Measurements from ENCODE around the gene APMAP.
"Not testable (repeated sequence)": the region's sequence is repeated elsewhere in the genome, so short reads cannot be mapped to it uniquely, and the experiment has no call there.

Gene APMAP

DNA sequence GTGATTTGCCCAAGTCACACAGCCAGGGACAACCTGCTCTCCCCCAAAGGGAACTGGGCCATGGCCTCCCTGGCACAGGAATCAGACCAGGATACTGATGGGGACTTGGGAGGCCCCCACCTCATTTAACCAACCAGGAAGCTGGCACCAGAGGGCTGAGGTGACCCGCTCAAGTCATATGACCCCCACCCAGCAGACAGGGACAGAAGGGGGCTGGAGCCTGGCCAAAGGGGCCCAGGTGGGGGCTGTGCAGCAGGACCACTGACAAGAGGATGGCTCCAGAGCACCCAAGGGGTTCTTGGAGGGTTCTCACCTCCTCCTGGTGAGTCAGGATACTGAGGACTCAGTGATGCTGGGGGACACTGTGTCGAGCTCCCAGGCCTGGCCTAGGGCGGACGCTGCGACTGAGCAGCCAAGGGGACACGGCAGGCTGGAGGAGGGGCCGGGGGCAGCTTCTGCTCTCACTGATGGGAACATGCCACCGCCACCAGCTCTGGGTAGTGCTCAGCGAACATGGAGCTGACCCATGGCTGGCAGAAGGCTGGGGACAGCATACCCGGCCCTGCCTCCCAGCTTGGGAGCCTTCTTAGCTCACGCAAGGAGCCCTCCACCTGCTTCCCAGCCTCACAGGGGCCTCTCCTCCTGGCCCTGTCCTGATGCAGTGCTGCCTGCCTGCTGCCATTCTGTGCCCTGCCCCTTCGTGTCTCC, 42.3 kb downstream of the APMAP start:
- DNase-seq, result no peak

DNA sequence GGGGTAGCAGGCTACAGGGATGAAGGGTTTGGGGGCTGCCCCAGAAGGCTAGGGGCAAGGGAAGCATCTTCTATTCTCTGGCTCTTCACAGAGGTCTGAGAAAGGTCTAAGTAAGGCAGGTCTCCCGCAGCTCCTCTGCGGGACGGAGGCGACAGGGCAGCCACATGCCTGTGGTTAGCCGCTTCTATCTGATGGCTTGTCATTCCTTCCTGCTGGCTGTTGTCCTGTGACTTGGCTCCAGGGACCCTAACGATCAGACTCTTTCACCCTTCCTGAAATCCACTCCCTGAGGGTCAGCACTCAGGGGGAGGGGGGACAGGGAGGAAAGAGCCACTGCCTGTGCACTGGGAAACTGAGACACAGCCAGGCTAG, 42.8 kb downstream of the APMAP start:
- DNase-seq, result no peak

DNA sequence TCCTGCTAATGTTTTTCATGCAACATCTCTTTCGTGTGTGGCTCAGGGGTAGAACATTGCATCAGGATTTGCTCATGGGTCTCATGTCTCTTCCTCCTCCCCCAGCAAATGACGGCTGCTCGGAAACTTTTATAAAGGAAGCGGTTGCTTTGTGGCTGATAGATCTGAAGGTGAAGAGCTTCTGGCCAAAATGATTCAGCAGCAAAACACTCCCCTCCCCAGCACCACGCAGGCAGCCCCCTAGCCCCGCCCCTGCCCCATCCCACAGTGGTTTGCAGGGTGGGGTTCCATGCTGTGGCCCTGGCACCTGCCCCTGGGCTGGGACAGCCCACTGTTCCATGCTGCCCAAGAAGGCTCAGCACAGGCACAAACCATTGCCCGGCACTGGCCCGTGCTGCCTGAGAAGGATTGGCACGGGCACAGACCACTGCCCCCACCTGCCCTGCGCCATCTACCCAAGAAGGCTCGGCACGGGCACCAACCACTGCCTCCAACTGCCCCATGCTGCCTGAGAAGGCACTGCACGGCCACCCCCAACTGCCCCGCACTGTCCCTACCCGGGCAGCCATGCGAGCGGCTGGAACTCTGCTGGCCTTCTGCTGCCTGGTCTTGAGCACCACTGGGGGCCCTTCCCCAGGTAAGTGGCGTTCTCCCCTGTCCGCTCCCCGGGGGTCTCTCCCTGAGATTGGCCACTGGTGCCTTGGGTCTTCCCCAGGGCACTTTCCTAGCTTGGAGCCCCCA, 43.4 kb downstream of the APMAP start, which contains the start of gene CST7:
Gene CST7, plus strand, starts transcription at position 331 of the 741 bp plus-strand sequence. Its CDS starts 237 bp downstream, at position 568.
- peak; percentile 84 to 86 for DNase-seq

DNA sequence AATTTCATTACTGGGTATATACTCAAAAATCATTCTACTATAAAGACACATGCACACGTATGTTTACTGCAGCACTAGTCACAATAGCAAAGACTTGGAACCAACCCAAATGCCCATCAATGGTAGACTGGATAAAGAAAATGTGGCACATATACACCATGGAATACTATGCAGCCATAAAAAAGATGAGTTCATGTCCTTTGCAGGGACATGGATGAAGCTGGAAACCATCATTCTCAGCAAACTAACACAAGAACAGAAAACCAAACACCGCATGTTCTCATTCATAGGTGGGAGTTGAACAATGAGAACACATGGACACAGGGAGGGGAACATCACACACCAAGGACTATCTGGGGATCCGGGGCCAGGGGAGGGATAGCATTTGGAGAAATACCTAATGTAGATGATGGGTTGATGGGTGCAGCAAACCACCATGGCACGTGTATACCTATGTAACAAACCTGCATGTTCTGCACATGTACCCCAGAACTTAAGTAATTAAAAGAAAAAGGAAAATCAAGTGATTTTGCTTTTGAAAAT, 44.1 kb downstream of the APMAP start:
- not testable (repeated sequence) for DNase-seq

DNA sequence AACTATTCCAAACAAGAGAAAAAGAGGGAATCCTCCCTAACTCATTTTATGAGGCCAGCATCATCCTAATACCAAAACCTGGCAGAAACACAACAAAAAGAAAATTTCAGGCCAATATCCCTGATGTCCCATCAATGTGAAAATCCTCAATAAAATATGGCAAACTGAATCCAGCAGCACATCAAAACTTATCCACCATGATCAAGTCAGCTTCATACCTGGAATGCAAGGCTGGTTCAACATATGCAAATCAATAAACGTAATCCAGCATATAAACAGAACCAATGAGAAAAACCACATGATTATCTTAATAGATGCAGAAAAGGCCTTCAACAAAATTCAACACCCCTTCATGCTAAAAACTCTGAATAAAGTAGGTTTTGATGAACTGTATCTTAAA, 46.2 kb downstream of the APMAP start:
- DNase-seq, result not testable (repeated sequence)

DNA sequence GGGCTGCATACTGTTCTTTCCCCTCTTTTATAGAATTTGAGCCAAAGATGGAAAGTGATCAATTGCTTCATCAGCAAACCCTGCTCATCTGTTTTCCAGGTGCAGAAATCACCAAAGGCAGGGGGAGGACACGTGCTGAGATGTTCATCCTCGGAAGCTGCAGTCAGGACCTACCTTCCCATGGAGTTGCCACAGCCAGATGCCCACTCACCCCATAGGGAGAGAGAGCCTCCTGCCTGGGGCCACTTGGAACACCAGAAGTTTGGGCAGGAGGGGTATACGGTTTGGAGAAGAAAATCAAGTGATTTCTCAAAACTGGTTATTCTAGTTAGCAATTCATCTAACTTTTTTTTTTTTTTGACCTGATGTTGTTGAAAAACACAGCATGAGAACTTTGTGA, 48.8 kb downstream of the APMAP start:
- no peak for DNase-seq

DNA sequence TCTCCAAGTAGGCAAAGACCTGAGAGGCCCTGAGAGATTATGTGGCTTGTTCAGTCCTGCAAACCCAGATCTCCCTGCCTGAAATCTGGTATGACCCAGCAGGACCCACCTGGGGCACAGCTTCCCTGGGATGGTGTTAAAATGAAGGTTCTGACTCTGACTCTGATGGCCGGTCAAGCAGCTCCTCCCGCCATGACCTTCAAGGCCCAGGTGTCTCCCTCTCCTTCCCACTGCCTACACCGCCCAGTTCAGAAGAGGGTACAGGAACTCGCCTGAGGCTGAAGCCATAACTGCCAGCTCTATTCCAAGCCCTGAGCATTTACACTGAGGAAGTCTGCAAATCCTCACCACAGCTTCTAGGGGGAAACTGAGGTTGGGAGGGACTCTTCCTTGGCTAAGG, 49.4 kb downstream of the APMAP start:
- DNase-seq, result no peak

DNA sequence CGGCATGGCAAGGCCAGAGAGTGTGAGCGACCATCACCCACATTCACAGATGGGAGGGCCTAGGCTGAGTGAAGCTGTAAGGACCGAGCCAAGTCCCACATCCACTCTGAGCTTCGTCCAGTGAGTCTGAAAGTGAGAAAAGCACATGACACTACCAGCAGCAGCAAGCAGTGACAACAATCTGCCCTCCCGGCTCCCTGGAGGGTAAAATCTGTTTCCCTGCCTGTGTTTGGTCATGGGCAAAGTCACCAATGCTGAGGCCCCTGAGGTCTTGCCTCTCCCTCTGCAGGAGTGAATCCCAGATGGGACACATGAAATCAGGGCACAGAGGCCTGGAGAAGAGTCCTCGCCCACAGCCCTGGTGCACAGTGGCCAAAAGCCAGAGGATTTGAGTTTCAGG, 49.9 kb downstream of the APMAP start:
- no peak for DNase-seq

DNA sequence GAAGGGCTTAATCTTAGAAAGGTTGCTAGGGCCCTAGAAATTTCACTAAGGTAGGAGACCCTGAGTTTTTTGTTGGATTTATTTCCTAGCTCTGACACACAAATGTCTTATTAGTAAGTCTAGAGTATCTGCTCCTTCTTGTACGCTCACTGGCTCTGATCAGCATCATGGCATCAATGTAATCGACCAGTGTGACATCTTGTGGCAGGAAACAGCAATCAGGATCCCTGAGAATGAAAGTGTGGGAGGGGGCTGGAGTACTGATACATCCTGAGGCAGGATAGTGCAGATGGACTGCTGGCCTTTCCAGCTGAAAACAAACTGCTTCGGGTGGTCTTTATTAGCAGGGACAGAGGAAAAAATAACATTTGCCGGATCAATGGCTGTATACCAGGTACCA, 53.5 kb downstream of the APMAP start:
- DNase-seq, result no peak

DNA sequence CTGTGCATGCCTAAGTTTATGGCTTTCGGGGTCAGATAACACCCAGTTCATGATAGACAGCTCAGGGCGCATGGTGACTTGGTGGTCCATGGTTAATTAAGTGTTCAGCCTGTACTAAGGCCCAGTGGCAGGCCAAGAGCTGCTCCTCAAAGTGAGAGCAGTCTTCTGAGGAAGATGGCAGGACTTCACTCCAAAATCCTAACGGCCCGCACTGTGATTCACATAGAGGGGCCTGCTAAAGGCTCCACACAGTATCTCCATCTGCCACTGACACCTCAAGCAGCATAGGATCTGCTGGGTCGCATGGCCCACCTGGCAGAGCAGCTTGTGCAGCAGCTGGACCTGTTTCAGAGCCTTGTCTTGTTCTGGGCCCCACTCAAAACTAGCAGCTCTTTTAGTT, 54.1 kb downstream of the APMAP start:
- no peak for DNase-seq

DNA sequence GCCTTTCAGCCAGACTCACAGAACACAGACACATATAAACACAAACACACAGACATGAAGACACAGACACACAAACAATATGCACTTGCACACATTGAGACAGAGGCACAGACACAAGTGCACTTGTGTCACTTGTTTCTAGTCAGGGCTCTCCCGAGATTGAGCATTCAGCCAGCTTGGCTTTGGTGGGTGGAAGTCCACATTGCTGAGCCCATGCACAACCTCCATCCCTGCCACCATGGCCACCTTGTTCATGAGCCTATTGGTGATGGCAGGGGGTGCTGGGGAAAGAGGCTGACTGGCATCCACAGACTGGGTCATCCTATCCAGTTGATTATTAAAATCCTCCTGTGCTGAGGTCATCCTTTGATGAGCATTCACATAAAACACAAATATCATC, 55.0 kb downstream of the APMAP start:
- DNase-seq, result no peak

DNA sequence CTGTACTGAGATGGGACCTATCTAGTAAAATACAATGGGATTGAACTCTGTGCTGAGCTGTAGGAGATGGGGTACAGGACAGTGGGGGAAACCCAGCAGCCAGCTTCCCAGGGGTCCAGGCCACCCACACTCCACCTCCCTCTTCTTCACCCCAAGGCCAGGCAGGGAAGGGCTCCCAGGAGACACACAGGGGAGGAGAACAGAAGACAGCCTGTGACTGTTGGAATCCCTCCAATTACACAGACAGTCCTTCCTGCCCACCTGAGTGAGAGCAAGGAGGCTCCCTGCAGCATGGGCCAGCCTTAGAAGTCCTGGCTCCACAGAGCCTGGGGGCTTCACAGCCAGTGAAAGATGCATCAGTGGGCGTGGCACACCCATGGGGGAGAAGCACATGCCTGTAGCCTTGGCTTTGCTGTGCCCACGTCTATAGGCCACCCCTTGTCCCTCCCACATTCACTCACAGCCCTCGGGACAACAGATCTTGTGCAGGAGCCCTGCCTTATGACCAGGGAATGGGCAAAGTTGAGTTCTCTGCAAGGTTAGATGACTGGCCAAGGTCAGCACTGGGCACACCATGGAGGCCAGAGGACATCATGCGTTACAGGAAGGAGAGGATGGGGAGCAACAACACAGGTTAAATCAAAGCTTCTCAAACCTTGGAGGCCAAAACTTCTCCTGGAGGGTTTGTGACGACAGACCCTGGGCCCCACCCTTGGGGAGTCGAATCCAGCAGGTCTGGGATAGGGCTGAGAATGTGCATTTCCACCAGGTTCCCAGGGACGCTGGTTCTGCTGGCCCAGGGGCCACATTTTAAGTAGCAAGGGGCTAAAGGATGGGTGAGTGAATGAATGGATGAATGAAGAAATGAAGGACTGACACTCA, 55.8 kb downstream of the APMAP start:
- DNase-seq, result no peak

DNA sequence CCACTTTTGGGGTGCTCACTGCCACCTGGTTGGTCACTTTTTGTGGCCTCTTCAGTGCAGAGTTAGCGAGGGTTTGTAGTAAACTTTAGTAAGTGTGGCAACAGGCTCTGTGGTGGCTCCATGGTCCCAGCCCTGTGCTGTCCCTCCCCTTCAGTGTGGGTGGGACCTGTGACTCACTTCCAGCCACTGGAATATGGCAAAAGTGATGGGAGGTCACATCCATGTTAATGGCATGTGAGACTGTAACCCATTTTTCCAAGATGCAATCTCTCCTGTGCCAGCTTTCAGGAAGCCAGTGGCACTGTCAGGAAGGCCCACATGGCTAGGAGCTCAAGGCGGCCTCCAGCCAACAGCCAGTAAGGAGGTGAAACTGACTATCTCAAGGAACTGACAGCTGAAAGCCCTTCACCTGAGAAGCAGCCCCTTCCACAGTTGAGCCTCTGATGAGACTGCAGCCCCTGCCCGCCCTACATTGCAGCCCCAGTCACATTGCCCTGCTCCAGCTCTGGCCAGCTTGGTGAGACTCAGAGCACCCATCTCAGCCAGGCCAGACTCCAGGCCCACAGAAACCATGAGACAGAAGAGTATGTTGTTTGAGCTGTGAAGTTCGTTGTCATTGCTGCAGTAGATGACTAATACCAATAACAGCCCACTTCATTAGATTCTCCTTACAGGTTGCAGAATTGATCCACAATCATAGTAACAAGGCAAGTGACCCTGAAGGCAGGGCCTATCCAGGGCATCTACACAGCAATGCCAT, 56.6 kb downstream of the APMAP start:
- DNase-seq, result no peak

DNA sequence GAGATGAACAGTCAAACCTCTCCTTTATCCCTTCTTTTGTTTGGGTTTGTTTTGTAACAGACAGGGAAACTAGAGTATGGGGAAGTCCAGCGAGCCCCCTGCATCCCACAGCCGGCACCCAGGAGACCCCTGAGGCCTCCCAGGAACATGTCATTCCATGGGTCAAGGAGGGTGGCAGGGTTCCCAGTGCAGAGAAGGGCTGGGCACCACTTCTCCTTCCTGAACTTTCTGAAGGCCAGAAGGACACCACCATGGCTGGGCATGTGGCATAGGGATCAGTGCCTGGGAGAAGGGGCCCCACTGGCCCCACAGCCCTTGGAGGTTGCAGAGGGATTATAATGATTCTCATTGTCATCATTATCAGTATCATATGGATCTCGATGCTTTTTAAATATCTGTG, 57.4 kb downstream of the APMAP start:
- no peak for DNase-seq

DNA sequence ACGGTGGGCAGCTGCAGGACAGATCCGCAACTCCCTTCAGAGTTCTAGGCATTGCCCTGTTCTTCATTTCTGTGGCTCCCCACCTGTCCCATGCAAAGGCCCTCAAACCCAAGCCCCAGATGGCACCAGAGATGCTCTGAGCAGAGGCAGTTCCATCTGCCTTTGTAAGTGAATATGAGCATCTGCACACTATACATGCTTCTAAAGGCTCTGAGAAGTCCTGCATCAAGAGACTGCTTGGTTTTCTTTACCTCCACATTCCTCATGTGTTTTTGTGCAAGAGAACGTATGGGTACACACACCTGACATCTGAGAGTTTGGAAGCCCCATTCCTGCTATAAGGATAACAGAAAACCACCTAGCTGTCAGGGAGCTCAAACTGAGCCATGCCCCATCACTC, 57.8 kb downstream of the APMAP start:
- DNase-seq, result no peak

DNA sequence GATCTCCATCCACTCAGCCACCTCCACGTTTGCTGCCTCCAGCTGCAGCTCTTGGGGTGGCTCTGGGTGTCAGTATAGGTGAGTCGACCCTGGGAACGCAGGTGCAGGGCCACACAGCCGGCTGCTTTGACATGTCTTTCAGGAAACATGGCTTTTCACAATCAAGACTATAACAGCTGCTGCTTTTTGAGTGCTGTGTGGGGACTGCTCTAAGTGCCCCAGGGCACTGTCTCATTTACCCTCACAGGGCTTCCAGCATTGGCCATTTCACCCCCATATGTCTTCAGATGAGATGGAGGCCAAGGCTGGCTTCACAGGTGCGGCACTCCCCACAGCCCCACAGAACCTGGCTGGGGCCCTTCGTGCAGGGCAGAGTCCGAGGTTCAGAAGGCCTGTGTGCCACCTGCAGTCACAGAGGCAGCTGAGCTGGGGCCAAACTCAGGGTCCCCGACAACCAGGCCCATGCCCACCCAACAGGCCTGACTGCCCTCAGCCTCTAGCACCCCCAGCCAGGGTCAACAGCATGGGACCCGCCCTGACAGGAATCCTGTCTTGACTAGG, 58.4 kb downstream of the APMAP start:
- no peak for DNase-seq

DNA sequence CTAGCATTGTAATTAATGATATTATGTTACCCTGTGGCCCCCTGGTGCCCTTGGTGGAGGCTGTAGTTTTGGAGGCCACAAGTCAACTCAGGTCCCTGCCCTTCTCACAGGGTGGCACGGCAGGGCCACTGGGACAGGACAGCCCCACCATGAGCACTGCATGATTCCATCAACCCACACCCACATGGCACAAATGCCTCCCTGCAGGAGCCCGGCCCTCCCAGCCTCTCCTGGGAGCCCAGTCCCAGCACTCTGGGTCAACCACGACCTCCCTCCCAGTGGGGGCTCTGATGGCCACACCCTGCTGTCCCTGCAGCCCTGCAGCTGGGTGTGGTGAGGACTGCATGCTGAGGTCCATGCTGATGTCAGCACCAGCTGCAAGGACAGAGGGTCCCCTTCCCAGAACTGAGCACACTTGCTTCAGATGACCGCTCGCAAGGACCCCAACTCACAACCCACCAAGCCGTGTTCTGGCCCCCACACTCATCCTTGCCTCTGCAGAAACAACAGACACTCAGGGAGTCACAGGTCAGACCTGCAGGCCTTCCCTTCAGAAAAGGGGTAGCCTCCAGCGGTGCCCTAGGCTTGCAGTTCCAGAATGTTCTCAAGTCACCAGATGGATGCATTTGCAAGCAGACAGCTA, 59.2 kb downstream of the APMAP start:
- DNase-seq, result no peak

DNA sequence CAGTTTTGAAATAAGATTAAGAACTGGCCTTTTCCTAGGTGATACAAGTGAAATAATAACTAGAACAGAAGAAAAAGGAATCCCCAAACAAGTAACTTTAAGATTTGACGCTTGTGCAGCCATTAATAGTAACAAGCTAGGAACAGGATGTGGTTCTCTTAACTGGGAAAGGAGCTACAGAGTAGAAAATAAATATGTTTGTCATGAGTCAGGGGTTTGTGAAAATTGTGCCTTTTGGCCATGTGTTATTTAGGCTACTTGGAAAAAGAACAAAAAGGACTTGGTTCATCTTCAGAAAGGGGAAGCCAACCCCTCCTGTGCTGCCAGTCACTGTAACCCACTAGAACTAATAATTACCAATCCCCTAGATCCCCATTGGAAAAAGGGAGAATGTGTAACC, 60.7 kb downstream of the APMAP start:
- not testable (repeated sequence) for DNase-seq

DNA sequence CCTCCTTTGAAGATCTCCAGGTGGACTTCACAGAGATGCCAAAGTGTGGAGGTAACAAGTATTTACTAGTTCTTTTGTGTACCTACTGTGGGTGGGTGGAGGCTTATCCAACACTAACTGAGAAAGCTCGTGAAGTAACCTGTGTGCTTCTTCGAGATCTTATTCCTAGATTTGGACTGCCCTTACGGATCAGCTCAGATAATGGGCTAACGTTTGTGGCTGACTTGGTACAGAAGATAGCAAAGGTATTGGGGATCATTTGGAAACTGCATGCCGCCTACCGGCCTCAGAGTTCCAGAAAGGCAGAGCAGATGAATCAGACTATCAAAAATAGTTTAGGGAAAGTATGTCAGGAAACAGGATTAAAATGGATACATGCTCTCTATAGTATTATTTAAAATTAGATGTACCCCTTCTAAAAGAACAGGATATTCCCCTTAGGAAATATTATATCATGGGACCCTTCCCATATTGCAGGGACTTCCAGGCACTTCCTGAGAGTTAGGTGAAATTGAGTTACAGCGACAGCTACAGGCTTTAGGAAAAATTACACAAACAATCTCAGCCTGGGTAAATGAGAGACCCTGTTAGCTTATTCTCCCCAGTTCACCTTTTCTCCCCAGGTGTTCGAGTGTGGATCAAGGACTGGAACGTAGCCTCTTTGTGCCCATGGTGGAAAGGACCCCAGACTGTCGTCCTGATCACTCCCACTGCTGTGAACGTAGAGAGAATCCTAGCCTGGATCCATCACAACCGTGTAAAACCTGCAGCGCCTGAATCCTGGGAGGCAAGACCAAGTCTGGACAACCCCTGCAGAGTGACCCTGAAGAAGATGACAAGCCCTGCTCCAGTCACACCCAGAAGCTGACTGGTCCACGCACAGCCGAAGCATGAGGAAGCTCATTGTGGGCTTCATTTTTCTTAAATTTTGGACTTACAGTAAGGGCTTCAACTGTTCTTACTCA, 61.5 kb downstream of the APMAP start:
- not testable (repeated sequence) for DNase-seq
